Ishikawa (cell line): Measurements from ENCODE around the gene ZNF213.

Source experiments
- EP300 ChIP-seq: IDR thresholded peaks from 2 replicates; pipeline ENCODE4 v1.6.1; 2012; ENCODE audit warnings: borderline replicate concordance
- RAD21 ChIP-seq: IDR thresholded peaks from 2 replicates; pipeline ENCODE4 v1.6.1; 2012; ENCODE audit warnings: low read depth
- TCF12 ChIP-seq: IDR thresholded peaks from 2 replicates; pipeline ENCODE4 v1.6.1; 2012; ENCODE audit warnings: low read depth
- TEAD4 ChIP-seq: IDR thresholded peaks from 2 replicates; pipeline ENCODE4 v1.6.1; 2012
- YY1 ChIP-seq: IDR thresholded peaks from 2 replicates; pipeline ENCODE4 v1.6.1; 2012; ENCODE audit warnings: low read depth

DNA sequence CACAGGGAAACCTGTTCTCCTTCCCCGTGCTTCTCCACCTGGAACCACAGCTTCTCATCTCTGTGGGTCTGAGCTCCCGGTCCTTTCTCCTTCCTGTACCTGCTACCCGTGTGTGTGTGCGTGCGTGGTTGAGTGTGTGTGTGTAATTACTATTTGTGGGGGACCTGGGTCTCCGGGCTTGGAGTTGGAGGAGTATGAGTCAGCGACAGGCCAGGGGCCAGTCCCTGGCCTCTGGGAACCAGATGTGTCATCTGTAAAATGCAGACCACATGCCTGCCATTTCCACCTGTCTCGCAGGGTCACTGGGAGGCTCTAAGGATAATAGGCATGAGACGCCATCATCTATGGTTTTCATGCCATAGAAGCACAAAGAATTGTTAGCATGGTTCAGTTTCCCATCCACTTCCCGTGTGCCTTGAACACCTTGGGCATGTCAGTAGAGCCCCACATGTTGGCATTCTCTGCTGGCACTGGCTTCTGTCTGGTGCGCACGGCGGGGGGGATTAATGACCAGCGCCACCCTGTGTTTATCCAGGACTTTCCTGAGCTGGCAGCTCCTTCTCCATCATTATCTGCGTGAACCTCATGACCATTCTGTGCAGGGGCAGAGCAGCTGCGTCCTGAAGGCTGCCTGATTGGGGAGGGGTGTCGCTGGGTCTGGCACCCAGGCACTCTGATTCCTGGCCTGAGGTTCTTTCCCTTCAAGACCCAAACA lies 20.9 kb upstream of the ZNF213 start:
- no peak for TF ChIP-seq TCF12
- TF ChIP-seq RAD21 = no peak
- TF ChIP-seq EP300 = no peak
- no peak for TF ChIP-seq YY1
- TF ChIP-seq TEAD4 = no peak
